Kidney tubule cell (primary cell): ENCODE measurements around the gene XPR1.
A peak's percentile ranks its signal among the peaks of the same experiment; 100 is the strongest.

Experiments
- DNase-seq: peaks from one replicate; pipeline ENCODE4 v3.0.0-alpha.2; 2018; ENCODE audit warnings: low spot score

Gene XPR1

GRCh38 chr1:180615493-180616290 lies 16.1 kb upstream of the XPR1 start:
- no peak for DNase-seq

GRCh38 chr1:180616439-180616838 lies 15.4 kb upstream of the XPR1 start:
- no peak for DNase-seq

- no peak for DNase-seq
Measured at GRCh38 chr1:180617774-180618395, 13.9 kb upstream of the XPR1 start.

GRCh38 chr1:180620581-180620980 lies 11.2 kb upstream of the XPR1 start:
- DNase-seq = no peak

- DNase-seq = no peak
Measured at GRCh38 chr1:180622658-180623508, 8.9 kb upstream of the XPR1 start.

GRCh38 chr1:180623579-180624347 lies 8.1 kb upstream of the XPR1 start:
- DNase-seq = peak; percentile 38

GRCh38 chr1:180626711-180627110 lies 5.1 kb upstream of the XPR1 start:
- DNase-seq = no peak

GRCh38 chr1:180627411-180627810 lies 4.4 kb upstream of the XPR1 start:
- DNase-seq = no peak

GRCh38 chr1:180628646-180629045 lies 3.2 kb upstream of the XPR1 start:
- no peak for DNase-seq

- DNase-seq = peak; percentile 54
Measured at GRCh38 chr1:180630408-180631193, 1.2 kb upstream of the XPR1 start.

- no peak for DNase-seq
Measured at GRCh38 chr1:180631194-180631765, 542 bp upstream of the XPR1 start.

- DNase-seq = no peak
Measured at GRCh38 chr1:180632326-180633056, 669 bp downstream of the XPR1 start.

- peak; percentile 20 for DNase-seq
Measured at GRCh38 chr1:180633057-180634056, 1.5 kb downstream of the XPR1 start.

- peak; percentile 25 for DNase-seq
Measured at GRCh38 chr1:180636138-180636537, 4.3 kb downstream of the XPR1 start.

- DNase-seq = no peak
Measured at GRCh38 chr1:180639871-180640270, 8.0 kb downstream of the XPR1 start.

GRCh38 chr1:180640531-180640949 lies 8.7 kb downstream of the XPR1 start:
- no peak for DNase-seq

- no peak for DNase-seq
Measured at GRCh38 chr1:180641662-180642061, 9.8 kb downstream of the XPR1 start.

GRCh38 chr1:180642781-180643180 lies 11.0 kb downstream of the XPR1 start:
- DNase-seq = no peak

- no peak for DNase-seq
Measured at GRCh38 chr1:180643693-180644092, 11.9 kb downstream of the XPR1 start.
